CD4-positive, alpha-beta T cell treated with Interleukin-10 for 1 hour (primary cell): ENCODE results near the gene ZDHHC14.
"Not testable (repeated sequence)": the region's sequence is repeated elsewhere in the genome, so short reads cannot be mapped to it uniquely, and the experiment has no call there.

ENCODE experiments used
- DNase-seq: peaks from one replicate; pipeline ENCODE4 v3.0.0-alpha.2; 2020

Gene ZDHHC14

DNA sequence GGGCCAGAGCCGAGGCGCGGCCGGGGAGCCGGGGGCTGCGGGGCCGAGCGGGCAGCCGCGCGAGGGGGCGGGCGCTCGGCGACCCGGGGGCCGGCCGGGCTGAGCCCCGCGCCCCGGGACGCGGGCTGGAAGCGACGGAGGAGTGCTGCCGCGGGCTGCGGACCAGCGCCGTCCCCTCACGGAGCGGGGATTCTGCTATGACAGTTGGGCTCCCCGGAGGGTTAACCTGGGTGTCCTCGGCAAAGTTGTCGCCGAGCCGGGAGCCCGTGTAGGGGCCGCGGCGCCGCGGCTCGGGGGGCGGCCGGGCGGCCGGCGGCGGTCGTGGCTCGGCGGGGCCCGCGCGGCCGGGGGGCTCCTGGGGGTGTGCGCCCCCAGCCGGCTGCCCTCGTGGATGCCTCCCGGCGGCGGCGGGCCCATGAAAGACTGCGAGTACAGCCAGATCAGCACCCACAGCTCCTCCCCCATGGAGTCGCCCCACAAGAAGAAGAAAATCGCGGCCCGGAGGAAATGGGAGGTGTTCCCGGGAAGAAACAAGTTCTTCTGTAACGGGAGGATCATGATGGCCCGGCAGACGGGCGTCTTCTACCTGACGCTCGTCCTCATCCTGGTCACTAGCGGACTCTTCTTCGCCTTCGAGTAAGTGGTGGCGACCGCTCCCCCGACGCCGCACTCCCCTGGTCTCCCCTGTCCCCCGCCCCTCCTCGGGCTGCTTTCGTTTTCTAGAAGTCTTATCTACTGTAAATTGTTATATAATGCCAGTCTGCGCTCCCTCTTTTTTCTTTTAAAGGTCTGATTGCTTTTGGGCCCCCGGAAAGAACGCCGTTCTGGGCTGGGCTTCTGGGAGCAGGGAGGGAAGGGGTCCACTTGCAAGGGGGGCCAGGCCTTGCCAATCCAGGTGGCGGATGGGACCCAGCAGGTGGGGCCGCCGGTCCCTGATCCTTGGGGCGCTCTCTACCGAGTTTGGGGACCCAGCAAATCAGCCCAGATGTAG, 936 bp downstream of the ZDHHC14 start:
- DNase-seq, result peak; percentile 60

DNA sequence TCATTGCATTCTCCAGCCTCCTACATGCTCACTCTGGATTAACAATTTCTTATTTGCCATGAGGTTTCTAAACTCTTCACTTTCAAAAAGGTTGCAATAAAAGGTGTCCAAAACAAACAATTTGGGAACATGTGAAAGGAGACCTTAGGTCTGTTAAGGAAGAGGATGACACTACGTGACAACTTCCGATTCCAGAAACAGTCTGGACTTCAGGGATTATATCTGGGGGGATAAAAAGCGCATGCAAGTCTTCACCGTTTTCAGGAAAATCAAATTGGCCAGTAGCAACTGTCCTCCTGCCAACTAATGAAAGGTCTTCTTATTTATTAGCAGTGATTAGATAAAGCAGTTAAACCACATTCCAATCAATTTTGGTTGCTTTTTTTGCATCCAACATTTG, 1.8 kb downstream of the ZDHHC14 start:
- DNase-seq, result no peak

DNA sequence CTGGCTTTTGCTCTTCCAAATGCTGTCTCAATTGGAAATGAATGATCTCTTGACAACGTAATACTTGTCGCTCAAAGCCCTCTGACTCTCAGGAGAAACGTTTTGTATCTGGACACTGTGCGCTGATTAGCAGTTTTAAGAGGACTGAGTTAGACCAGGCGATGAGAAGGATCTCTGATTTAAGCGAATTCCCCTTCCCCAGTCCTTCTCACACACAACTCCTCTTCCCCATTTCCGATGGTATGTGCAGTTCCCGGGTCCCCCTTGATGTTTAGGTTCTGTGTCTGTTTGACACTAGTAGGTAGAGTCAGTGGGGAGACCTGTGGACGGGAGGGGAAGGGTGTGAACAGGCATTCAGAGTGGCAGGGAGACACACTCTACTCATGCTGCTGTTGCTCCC, 2.5 kb downstream of the ZDHHC14 start:
- no peak for DNase-seq

DNA sequence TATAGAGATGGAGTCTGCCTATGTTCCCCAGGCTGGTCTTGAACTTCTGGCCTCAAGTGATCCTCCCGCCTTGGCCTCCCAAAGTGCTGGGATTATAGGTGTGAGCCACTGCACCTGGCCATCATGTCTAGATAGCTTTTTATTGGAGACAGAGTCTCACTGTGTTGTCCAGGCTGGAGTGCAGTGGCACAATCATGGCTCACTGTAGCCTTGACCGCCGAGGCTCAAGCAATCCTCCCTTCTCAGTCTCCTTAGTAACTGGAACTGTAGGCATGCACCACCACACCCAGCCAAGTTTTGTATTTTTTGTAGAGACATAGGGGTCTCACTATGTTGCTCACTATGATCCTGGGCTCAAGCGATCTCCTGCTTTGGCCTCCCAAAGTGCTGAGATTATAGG, 4.0 kb downstream of the ZDHHC14 start:
- not testable (repeated sequence) for DNase-seq

DNA sequence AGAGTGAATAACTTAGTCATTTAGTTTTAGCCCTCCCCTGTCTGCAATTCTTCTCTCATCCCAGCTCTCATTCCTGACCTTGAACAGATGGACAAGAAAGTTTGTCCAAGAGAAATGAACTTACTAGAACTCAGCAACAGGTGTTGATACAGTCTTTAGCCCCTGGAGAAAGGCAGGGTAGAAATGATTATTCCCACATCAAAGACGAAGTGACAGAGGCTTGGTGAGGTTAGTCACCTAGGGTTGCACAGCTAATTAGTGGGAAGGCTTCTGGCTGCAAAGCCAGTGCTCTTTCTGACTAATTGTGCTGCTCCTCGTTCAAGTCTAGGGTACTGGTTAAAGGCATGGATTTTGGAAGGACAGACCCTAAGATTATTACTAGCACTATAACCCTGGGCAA, 4.5 kb downstream of the ZDHHC14 start:
- DNase-seq, result no peak

DNA sequence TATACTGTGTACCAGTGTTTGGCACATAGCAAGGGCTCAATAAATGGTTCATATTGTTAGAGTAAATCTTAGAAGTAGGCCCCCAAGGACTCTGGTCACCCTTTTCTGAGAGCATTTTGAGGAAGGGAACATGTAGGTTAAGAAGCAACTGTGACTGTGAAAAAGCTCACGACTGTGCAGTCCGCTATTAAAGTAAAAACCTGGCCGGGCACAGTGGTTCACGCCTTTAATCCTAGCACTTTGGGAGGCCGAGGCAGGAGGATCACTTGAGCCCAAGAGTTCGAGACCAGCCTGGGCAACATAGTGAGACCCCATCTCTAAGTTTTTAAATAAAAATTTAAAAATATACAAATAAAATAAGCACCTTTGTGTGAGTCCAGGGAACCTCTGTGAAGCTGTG, 5.0 kb downstream of the ZDHHC14 start:
- no peak for DNase-seq

DNA sequence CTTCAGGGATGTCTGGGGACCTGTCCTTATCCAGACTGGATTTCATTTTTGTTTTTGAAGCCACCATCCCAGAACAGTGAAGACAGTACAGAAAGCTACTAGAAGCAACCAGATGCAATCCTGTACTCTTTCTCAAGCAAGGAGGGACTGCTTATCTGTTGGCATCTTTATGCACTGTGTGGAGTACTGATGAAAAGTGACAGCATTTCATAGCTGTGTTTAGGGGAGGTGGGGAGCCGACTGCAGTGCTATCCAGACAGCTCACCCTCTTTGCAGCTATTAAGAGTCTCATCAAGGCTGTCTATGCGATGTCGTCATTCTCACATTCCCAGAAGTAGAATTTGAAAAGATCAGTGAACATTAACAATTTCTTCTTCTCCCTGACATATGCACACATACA, 5.5 kb downstream of the ZDHHC14 start:
- DNase-seq, result no peak

DNA sequence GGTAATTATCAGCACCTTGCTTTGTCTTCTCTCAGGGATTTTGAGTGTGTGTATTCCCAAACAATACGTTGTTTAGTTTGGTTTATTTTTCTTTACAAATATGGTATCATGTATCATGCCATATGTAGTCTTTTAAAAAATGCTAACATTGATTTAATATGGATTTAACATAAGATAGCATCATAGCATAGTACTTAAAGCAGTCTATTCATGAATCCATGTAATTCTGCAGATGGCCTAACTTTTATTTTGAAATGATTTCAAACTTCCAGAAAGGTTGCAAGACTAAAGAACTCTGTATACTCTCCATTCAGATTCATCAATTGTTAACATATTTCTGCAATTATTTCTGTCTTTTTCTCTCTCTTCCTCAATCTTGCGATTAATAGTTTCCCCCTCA, 7.9 kb downstream of the ZDHHC14 start:
- DNase-seq, result no peak

DNA sequence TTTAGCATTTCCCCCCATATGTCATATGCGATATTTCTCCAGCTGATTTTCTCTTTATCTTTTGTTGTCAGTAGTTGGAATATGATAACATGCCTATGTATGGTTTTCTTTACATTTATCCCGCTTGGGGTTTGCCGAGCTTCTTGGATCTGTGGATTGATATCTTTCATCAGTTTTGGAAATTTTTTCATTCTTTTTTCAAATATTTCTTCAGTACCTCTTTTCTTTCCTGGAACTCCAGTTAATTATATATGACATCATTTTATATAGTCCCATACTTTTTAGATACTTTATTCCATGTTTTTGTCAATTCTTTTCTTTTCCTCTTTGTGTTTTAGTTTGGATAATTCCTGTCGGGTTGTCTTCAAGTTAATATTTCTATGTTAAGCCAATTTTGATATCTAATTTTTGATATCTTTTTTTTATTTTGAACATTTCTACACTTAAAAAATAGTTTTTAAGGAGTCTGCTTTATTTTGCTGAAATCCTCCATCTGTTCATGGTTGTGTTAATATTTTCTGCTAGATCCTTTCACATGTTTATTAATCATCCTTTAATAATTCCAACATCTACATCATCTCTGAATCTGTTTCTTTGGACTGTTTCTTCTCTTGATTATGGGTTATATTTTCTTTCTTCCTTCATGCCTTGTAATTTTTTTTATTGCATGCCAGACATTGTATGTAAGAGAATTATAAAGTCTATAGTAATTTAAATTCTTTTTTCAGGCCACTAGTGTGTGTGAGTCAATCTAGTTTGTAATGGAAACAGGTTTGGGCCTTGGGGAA, 9.5 kb downstream of the ZDHHC14 start:
- DNase-seq, result no peak

DNA sequence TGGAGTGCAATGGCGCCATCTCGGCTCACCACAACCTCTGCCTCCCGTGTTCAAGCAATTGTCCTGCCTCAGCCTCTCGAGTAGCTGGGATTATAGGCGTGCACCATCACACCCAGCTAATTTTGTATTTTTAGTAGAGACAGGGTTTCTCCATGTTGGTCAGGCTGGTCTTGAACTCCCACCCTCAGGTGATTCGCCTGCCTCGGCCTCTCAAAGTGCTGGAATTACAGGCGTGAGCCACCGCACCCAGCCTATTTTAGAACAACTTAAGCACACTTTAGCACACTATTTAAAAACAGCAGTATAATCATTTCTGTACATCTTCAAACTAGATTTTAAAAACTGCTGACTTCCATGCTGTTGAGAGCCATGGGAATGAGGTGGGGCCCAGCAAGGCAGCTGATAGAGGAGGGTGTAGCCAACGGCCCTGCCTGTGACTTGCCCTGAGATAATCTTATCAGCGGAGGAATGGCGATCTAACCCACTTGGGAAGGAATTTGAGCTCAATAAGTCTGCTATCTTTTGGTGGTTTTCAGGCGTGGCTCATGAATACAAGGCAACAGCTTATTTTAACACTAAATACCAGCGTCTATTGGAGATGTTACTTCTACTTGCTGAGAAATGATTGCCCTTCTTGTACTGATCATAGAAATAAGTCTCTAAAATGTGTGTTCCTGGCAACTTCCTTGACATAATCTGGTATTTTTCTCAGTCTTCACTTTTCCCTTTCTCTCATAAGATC, 12.1 kb downstream of the ZDHHC14 start:
- no peak for DNase-seq

DNA sequence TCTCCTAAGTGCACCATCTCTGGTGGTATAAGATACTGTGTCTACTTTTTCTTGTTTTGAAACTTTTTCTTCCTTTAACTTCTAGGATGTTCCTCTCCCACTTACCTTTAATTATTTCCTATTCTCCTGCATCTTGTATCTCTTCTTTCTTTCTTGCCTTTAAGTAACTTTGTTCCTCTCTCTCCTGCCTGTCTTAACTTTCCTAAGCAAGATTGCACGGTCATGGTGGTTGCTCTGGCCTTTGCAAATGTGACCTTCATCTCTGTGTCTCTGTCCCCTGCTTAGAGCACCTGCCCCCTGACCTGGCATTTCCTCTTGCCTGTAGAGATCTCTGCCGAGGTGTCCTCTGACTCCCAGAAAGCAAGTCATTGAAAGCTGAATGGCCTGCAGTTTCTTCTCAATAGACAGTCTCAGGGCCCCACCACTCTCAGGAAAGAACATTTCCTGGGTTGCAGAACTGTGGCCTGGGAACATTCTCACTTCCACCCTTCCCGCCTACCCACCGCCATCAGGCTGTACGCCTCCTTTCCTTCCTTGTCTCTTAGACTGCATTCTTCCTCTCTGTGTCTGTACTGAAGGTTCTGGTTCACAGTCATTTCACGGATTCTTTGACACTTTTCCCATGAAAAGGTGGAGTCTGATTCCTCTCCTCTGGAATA, 12.8 kb downstream of the ZDHHC14 start:
- DNase-seq, result no peak

DNA sequence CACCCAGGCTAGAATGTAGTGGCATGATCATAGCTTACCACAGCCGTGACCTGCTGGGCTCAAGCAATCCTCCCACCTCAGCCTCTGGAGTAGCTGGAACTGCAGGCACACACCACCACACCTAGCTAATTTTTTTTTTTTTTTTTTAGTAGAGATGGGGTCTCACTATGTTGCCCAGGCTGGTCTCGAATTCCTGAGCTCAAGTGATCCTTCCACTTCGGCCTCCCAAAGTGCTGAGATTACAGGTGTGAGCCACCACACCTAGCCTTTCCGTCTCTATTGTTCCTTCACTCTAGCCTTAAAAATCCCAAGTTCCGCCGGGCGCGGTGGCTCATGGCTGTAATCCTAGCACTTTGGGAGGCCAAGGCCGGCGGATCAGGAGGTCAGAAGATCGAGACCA, 14.2 kb downstream of the ZDHHC14 start:
- DNase-seq, result not testable (repeated sequence)

DNA sequence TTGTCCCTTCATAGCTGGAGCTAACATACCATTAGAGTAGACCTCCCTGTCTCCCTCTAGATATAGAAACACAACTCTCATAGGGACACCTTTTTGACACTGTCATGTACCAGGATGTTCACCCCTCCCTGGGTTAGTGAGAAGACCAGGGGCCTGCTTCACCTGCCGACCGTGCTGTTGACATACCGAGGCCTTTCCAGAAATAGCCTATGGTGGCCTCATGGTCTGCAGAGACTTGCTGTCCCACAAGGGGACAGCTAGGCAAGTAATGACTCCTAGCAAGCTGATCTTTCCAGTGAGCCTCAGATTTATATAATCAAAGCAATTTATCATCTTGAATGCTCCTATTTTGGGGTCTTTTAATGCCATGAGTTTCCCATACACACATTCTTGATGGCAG, 15.0 kb downstream of the ZDHHC14 start:
- DNase-seq, result no peak

DNA sequence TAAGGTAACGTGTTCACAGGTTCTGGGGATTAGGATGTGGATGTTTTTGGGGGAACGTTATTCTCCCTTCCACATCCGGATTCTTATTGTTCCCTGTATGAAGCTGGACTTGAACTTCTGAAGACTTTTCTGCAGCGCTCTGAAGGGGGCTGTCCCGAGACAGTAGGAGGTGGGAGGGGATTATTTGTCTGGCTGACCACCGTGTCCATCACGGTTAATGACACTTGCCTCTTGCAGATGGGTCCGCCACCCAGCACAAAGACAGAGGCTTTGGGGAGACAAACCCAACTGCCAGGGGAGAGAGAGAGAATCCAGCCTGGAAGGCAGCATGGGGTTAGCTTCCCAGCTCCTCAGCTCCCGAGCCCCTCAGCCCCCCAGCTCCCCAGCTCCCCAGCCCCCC, 16.7 kb downstream of the ZDHHC14 start:
- DNase-seq, result no peak

DNA sequence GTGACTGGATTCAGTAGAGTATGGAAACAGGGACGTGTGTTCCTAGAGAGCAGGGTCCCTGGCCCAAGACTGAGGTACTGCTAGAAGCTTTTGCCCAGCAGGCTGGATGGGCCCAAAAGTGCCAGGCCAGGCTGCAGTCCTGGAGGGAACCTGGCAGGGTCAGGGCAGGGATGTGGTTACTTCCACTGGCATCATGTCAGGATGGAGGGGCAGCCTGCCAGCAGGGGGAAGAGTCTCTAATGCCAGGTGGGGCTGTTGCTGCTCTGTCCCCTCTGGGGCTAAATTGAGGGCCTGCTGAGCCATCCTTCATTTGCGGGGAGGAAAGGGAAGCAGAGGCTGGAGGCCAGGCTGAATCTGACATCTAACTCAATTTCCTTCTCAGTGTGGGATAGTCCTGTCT, 17.2 kb downstream of the ZDHHC14 start:
- no peak for DNase-seq

DNA sequence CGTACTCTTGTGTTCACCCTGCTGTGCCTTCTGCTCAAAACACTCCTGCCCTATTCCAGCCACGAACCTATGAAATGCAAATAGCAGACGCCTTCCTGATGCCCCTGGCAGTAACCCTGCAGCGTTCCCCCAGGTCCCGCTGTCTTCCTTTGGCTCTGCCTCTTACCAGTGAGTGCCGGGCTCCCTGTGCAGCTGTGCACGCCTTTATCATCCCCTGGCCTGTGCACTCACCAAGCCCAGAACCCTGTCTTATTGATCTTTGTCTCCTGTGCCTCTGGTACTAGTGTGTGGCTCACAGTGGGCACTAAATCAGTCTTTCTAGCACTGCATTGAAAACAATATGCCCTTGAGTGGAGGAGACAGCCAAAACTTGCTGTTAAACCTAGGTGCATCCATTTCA, 19.7 kb downstream of the ZDHHC14 start:
- DNase-seq, result no peak

DNA sequence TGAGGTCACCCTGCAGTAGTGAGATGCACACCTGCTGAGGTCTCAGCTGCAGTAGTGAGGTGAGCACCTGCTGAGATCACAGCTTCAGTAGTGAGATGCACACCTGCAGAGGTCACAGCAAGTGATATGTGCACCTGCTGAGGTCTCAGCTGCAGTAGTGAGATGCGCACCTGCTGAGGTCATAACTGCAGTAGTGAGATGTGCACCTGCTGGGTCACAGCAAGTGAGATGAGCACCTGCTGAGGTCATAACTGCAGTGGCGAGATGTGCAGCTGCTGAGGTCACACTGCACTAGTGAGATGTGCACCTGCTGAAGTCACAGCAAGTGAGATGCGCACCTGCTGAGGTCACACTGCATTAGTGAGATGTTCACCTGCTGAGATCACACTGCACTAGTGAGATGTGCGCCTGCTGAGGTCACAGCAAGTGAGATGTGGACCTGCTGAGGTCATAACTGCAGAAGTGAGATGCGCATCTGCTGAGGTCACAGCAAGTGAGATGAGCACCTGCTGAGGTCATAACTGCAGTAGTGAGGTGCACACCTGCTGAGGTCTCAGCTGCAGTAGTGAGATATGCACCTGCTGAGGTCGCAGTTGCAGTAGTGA, 20.8 kb downstream of the ZDHHC14 start:
- DNase-seq, result no peak

DNA sequence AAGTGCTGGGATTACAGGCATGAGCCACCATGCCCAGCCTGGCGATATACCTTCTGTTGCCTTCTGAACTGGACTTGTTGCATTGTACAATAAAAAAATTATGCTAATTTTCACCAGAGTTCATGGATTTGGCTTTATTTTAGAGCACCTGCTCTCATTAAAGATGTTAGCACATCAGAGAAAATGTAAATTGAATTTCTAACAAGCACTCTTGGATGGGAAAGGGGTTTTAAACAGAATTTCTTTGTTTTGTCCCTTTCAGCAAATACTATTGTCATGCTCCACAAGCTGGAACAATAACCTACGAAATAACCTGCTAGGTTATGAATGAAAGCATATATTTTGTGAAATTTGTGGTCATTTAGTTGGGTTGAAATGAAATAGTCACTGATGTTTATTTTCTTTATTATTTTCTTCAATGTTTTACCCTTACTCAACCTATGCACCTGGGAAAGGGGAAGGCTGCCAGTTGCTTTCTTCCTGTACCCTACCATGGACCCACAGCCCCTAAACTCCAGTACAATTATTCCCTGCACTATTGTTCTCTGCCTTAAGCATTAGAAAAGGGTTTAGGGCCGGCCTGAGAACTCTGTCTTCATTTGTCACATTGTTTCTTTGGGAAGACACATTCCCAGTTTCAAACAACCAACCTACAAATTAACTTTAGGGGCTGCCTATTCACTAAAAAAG, 22.2 kb downstream of the ZDHHC14 start:
- no peak for DNase-seq

DNA sequence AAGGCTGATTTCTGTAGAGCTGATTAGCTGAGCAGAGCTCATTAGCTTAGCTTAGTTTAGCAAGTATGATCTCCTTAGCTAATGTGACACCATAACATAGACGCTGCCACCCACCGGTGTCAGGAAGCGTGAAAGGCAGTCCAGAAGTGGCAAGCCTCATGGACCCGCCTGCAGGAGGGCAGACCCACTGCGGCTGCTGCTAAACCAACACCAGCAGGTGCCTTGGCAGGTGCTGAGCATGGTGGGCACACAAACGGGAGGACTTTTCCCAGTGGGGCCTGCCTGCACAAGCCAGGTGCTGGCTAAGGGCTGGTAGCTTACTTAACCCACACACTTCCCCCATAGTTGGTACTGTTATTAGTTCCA, 22.7 kb downstream of the ZDHHC14 start:
- DNase-seq, result no peak

DNA sequence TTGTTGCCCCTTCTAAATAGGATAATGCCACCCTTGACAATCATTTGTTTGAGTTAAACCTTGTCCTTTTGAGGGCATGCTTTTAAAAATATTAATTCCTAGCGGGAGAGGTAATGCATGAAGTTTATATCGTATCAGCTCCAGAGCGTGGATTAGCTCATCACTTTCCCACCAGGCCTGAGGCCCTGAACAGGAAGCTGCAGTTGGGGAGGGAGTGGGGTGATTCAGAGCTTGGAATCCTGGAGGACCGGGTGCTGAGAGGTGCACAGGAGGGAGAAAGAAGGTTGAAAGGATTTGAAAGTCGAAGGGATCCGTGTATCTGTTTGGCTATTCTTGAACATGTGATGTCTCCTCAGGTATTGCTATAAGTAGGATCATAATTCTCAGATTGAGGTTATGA, 25.0 kb downstream of the ZDHHC14 start:
- no peak for DNase-seq

DNA sequence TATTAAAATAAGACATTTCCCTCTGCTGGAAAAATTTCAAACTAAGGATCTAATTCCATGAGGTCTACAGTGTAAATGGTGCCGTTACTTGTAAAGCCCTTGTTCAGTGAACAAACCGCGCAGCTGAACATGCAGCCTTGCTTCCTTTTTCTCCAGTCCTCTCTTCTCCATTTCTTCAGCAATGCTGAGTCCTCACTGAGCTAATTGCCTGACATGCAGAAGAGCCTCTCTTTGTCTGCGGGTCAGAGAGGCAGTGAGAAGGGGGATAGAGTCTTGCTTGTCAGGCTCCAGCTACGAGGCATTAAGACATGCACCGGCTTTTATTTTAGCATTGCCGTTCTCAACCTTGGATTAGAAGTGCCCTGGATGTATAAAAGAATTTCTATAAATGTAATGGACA, 25.7 kb downstream of the ZDHHC14 start:
- DNase-seq, result no peak

DNA sequence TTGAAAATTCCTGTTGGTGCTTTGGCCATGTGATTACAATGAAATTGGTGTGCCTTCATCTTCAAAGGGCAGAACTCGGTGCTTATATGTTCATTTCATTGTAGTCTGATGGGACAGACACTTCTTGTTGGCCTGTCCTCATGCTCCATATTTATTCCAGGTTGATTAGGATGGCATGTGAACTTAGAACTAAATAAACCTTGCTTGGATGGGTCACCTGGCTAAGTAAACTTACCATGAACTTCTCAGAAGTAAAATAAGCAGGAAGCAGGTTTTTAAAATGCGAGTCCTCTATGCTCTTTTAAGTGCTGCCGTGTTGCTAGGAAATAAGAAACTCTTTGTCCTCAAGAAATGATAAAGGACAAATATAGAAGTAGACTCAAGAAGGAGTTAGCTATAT, 26.7 kb downstream of the ZDHHC14 start:
- no peak for DNase-seq
